GM19328 (cell line): ENCODE results near the gene RTL10.

Experiments used
- ATAC-seq: cut with Tn5 transposase; IDR thresholded peaks from one replicate; pipeline ENCODE4 v1.9.1; 2021; ENCODE audit warnings: mild to moderate bottlenecking, moderate library complexity; ENCODE audit not compliant: unreplicated experiment

RTL10 gene

DNA sequence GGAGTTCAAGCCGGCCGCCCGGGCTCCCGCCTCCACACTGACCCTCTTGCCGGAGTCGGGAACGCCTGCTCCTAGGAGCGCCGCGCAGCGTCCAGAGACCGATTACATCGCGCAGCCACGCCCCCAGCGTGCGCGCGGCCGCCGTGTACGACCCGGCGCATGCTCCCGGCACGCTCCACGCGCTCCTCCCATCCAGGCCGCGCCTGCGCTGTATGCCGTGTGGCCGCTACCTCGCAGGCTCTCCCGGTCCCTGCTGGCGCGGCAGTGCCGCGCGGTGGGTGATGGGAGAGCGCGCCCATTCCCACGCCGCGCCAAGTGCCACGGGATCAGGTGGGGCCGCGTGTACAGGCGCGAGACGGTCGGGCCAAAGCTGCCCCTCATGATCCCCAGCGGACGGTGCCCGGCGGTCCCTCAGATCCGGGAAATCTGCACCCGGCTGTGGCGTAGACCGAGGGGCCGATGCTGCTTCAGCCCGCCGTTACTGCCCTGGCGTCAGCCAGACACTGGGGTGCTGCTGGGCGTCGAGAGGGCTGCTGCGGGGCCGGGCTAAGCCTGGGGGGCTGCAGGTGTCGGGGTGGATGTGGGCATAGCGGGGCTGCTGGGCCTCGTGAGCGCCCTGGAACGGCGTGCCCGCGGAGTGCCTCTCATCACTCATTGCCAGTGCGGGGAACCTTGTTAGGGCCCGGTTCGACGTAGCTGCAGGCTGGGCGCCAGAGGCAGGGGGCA is at the start of gene RTL10, which contains the start of gene GNB1L:
Gene RTL10, minus strand, starts transcription at position 97 of the 726 bp plus-strand sequence. CDS start 2,613 bp downstream, outside the sequence.
Gene GNB1L, minus strand, starts transcription at position 97 of the 726 bp plus-strand sequence. CDS start 33,519 bp downstream, outside the sequence.
- peak; percentile 86 for ATAC-seq

DNA sequence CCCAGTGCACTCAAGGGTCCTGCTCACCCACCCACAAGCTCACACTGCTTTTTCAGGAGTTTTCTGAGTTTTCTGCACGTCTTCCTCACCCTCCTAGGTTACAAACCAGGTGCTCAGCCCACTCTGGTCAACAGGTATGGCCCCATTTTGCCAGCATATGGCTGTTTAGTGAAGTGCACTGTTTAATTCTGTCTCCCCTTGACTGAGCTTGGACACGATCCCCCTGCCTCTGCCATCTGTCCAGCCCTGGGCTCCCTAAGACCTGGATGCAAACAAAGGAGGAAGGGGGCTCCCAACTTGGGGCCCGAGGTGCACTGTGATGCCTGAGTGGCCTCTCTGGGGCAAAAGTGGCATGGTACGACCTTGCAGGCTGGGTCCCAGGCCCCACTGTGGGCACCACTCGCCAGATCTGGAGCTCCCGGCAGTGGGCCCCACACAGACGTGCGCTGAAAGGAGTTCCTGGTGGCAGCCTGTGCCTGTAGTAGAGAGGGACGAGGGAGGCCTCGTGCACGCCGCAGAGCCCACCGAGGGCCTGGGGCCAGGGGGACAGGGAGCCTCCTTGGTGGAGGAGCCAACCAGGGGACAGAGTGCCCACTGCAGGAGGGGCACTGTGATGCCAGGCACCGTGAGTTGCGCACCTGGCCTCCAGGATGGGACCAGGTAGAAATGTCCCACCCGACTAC is 49.6 kb upstream of the RTL10 start:
- ATAC-seq: no peak

- no peak for ATAC-seq
Observed at GRCh38 chr22:19903513-19903912, 48.8 kb upstream of the RTL10 start.

- ATAC-seq: no peak
Observed at GRCh38 chr22:19903031-19903430, 48.4 kb upstream of the RTL10 start.

- ATAC-seq: no peak
Observed at GRCh38 chr22:19902245-19902715, 47.6 kb upstream of the RTL10 start.

DNA sequence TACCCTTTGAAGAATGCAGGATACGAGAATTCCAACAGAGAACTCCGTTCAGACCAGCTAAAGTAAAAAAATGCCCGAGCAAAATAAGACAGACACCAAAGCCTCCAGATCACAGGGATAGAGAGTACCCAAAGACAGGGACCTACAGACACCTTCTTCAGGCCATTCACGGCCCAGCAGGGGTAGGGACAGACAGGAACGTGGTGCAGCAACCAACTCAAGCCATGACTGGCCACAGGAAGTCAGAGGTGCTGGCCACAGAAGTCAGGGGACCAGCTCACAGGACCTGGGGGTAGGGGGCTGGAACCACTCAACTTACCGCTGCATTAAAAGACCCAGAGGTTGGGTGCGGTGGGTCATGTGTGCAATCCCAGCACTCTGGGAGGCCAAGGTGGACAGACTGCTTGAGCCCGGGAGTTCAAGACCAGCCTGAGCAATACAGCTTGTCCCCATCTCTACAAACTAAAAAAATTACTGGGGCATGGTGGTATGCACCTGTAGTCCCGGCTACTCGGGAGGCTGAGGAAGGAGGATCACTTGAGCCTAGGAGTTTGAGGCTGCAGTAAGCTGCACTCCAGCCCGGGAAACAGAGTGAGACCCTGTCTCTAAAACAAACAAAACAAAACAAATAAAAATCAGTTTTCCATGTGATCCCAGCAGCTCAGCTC is 47.0 kb upstream of the RTL10 start:
- no peak for ATAC-seq

- no peak for ATAC-seq
Observed at GRCh38 chr22:19900707-19901436, 46.2 kb upstream of the RTL10 start.

GRCh38 chr22:19898831-19899567 is 44.3 kb upstream of the RTL10 start:
- ATAC-seq: no peak

DNA sequence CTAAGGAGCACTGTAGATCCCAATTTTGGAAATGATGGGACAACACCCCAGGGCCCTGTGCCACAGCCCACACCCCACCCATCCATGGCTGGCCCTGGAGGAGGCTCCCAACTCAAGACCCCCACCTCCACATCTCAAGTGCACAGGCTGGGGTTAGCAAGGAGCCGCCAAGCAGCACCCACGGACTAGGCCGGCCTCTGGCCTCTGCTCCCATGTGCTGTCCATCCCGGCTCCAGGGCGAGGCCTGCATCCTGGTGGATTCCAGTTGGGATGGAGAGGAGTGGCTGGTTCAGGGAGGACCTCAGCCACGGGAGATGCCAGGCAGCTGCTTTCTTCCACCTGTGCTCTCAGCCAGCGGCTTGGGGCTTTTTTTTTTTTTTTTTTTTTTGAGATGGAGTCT is 43.5 kb upstream of the RTL10 start:
- ATAC-seq: no peak

- no peak for ATAC-seq
Observed at GRCh38 chr22:19897726-19898125, 43.1 kb upstream of the RTL10 start.

DNA sequence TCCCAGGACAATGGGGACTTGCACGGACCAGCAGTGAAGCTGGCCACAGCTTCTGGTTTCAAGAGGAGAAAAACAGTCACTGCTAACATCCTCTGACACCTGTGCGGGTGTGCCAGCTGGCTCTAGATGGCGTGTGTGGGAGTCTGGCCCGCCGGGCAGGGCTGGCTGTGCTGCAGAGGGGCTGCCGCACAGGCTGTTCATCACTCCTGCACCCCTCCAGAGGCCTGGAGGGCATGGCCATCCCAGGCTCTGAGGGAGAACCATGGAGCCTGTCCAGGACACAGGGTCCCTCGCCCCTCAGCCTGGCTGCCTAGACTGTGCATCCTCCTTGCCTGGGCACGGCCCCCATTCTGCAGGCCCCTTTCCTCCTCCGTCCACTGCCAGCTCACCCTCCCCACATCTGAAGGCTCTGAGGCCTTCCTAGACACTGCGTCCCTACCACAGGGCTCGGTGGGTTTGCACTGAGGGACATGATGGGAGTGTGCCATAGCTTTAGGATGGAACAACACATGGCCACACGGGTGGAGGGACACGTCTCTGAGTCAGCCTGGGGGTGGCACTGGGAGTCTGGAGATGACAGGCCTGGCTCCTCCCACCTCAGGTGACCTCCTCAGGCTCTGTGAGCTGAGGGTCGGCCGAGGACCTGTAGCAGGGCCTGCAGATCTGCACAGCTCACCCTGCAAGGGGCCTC is 42.1 kb upstream of the RTL10 start:
- no peak for ATAC-seq

DNA sequence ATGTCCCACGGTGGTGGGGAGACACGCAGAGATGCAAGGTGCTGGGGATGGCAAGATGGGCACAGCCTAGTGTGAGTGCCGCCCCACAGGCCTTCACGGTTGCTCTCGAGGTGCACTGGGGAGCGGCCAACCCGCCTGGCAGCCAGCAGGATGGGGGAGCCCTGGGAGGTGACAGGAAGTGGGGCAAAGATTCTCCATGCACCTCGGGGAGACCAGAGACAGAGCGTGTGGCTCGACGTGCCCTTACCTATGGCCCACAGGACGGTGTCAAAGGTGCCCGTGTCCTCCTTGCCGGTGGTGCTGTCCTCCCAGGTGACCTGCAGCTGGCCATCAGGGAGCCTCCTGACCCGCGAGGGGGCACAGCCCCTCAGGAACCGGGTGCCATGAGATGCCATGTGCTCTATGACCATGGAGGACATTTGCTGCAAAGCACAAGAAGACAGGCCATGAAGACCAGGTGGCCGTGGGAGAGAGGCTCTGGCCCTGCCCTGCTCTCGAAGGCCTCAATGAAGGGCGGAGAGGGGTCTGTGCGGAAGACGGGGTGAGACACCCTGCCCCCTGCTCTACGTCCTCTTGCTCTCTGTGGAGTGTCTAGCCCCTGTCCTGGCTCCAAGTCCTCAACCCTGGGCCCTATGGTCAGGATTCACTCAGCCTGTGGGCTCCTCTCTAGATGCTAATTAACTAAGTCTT is 40.6 kb upstream of the RTL10 start:
- no peak for ATAC-seq

DNA sequence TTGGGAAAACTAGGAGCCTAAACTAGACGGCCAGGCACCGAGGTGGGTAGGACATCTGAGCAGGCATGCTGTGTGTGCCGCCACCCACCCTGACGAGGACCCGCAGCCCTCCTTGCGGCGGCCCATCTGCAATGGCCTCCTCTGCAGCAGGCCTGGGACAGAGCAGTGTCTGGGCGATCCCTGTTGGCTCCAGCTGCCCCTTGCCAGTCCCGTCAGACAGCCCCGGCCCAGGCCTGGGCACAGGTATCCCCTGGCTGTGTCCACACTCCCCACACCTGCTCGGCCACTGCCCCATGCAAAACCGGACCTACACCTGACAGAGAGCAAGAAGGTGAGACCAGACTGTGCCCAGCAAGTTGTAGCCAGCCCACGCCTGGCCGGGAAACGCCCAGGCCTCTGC is 38.7 kb upstream of the RTL10 start:
- ATAC-seq: no peak

GRCh38 chr22:19892925-19893324 is 38.3 kb upstream of the RTL10 start:
- no peak for ATAC-seq

DNA sequence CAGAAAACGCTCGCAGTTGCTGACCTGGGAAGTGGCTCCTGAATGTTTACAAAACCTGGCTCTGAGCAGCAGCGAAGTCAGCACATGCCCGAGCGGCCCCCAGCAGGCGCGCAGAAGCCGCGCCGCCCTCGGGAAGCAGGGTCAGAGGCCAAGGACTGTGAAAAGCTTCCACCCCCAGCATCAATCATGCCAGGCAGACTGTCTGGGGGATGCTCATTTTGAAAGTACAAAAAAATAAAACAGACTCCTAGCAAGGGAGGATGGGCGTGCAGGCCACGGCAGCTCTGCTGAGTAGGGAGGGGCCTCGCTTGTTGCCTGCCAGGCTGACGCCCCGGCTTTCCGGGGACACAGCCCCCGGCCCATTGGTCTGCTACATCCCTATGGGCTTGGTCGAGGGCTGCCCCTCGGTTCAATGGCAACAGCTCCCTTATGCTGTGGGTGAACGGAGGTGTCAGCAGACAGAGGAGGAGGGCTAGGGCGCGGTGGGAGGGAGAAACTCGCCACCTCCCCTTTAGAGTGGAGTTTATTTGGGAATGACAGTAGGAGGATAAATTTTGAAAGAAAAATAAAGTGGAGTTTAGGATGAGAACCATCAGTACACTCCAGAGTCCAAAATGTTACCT is 37.7 kb upstream of the RTL10 start:
- no peak for ATAC-seq

DNA sequence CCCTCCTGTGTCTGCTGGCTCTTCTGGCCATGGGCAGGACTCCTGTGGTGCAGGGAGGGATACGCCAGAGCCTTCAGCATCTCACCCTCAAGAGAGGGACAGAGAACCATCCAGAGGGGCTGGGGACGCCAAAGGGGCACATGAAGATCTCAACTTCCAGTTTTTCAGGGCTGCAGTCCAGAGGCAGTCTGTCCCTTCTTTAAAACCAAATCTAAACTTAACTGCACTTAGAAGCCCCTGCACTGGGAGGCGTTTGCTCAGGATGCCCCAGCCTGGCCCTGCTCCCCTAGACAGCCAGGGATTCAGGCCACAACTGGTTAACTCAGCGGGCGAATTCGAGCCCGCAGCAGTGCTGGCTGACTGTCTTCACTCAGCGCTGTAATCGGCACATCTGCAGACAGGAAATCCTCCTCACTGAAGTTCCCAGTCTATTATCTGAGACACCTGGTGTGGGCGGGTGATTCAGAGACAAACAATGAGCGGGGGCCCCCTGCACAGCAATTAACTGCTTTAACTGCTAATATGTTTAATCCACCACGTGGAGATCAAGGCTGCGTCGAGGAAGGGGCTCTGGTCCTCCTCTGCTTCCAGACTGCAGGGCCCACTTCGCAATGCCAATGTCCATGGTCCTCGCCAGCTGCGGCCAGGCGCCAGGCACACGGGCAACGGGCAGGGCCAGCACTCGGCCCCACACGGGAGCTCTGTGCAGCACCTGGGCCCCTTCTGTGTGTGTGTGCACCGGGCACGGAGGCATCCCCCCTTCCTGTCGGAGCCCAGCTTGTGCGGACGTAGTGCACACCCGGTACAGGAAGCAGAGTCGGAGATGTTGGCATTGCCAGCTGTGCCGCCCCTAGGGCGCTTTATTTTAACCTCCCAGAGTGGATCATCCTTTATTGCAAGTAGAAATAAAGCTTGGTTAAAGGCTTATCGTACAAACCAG is 36.9 kb upstream of the RTL10 start:
- ATAC-seq: no peak

DNA sequence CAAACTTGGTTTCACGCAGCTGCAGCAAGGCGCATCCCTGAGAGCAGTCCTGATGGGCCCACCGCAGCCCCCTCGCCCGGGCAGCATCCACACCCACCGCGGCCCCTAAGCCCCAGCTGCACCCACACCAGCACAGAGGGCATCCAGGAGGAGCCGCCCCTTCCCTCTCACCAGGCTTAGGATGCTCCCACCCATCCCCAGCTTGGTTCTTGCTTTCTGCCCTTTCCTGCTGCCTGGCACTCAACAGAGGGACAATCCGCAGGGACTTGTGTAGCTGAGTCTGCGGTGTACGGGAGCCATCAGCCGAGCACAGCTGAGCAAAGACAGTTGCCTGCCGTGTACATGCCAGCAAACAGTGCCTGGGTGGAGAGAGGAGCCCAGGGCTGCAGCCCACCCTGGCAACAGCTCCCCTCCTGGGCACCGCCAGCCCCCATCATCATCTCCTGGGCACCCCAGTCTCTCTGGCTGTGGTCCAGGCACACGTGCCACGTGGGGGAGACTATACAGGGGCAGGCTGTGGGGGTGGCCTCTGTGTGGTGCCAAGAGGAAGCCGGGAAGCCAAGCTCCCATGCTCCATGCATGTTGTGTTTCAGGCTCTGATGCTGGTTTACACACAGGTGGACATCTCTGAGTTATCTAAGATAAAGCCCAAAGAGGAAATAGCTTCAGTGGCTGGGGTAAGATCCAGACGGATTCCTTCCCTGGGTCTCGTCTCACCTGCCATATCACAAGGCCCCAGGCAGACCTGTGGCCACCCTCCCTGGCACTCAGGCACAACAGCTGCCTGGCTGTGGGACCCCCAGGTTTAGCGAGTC is 36.0 kb upstream of the RTL10 start:
- no peak for ATAC-seq
